GM18858 (cell line): Measurements from ENCODE around the gene TMEM132D.
"Not testable (repeated sequence)": the region's sequence is repeated elsewhere in the genome, so short reads cannot be mapped to it uniquely, and the experiment has no call there.

Experiments
- ATAC-seq: cut with Tn5 transposase; IDR thresholded peaks from one replicate; pipeline ENCODE4 v1.9.1; 2021; ENCODE audit not compliant: unreplicated experiment

The TMEM132D gene

DNA sequence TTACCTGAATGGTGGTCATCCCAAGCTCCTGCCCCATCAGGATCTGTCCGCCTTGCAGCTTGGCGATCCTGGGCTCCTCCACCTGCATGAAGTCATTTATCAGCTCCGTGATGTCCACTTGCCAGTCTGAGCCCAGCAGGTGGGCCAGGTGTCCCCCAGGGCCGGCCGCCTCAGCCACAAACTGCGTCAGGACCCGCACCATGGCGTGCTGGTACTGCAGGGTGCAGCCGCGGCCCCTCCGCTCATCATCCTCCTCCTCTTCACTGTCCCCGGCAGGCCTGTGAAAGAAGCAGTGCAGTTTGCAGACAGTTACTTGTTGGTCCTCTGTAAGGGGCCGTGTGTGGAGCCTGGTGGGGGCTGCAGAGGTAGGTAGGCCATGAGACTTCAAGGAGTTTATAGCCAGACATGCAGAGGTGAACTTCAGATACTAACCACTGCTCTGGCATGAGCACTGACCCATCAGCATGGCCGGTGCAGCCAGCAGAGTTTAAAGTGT lies 822.0 kb downstream of the TMEM132D start:
- ATAC-seq: no peak

DNA sequence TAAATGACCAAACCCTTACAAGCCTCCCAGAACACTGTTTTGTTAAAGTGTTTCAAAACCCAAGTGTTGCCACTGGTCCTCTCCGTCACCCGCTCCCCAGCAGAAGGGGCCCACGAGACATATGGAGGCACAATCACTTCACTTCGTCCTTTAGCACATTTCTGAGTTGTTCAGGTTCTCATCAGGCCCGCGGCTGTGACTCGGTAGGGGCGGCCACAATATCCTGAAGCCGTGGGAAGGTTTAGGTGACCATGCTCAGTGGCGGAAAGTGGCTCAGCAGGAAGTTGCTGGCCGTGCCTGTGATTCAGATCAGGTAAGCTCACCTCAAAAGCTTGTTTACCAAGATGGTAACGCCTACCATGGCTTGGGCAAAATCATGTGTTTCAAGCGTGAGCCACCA lies 823.0 kb downstream of the TMEM132D start:
- ATAC-seq: no peak

DNA sequence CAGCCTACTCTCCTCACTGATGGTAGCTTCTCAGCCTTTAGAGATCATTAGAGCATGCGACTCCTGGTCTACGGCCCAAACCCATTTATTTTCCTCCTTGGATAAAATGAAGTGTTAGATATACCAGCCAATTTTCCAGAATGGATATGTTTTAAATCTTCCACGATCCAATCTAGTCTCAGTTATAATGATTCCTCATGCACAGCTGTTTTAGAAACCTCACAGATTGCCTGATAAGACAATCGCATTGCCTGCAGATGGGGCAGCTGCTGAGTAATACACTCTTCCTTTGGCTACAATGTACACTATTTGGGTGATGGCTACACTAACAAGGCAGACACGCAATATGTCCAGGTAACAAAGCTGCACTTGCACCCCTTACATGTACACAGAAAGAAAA lies 823.4 kb downstream of the TMEM132D start:
- ATAC-seq: no peak

DNA sequence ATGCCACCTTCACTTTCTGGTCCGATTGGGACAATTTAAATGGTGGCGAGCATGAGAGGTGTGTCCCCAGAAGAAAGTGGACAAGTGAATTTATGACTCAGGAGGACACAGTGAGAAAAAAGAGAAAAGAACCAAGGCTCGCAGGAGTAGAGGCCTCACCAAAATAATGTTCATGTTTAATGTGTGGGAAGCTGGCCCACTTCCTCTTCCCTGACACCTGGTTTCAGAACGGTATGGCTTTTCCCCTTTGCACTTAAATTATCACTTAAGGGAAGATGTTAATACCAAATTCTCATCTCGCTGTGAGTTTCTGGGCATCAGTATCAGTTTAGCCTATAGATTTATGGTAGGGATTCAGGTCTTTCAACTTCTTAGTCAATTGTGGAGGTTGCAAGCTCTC lies 824.1 kb downstream of the TMEM132D start:
- ATAC-seq: no peak

GRCh38 chr12:129076441-129077320 lies 827.1 kb downstream of the TMEM132D start:
- ATAC-seq: no peak

DNA sequence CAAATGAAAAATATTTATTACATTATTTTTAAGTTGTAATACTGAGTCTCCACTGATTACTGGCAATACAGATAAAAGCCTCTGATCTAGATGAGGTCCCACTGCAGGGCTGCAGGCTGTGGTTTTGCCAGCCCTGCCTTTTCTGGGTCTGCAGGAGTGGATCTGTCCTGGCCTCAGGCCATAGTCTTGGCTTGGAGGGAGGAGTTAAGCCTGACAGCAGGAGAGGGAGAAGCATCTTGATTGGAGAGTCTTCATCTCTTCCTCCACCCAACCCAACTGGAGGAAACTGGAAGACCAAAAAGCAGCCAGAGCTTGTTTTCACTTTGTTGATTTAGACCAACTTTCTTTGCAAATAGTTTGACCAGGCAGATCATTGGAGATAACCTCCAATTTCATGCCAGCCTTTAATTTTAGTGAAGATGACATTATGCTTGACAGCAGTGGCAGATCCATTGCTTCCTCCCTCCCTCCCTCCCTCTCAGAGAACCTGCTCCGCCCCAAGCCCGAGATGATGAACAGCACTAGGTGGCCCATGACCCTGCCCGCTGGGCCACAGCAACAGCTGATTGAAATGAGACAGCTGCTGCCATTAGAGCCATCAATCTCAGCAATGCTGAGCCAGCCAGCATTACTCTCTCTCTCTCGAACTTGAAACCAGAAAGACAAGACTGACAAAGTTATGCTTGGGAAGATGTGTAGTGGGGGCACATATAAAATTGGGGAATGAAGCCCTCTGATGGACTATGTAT lies 828.2 kb downstream of the TMEM132D start:
- ATAC-seq: no peak

DNA sequence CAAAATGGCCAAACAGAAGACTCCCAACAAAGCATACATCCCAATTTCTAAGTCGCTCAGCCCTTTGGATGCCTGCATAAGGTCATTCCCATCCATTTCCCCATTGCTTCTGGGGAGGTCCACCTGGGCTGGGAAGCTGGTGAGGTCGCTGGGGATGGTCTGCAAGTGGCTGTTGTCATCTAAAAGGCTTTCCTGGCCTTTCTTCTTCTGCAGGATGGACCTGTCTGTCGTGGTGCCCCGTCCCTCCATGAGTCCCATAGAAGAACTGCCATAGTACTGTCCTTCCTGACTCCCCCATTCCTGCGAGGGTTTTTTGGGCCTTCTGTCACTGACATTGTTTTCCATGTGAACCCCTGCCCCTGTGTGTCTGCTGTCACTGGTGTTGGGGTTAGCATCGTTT lies 829.4 kb downstream of the TMEM132D start:
- ATAC-seq: no peak

GRCh38 chr12:129073157-129073915 lies 830.5 kb downstream of the TMEM132D start:
- no peak for ATAC-seq

- ATAC-seq: no peak
Observed at GRCh38 chr12:129071362-129071761, 832.5 kb downstream of the TMEM132D start.

GRCh38 chr12:129069886-129070285 lies 833.9 kb downstream of the TMEM132D start:
- no peak for ATAC-seq

- no peak for ATAC-seq
Observed at GRCh38 chr12:129068684-129069083, 835.1 kb downstream of the TMEM132D start.

- ATAC-seq: no peak
Observed at GRCh38 chr12:129067491-129067890, 836.3 kb downstream of the TMEM132D start.

- no peak for ATAC-seq
Observed at GRCh38 chr12:129064209-129064855, 839.5 kb downstream of the TMEM132D start.

DNA sequence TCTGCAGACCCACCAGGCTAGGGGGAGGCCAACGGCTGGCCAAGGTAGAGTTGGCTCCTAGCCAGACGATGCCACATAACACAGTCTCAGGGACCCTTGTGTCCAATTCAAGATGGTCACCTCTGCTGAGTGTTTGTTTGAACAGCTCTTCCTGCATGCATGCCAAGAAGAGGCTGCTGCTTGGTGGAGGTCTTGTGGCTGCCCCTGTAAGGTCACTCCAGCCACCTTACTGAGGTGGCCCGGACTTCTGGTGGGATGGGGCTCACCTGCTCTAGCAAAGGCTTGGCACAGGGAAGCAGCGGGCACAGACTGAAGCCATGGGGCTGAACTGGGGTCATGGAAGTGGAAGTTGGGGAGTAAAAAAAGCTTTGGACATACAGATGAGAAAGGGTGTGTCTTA lies 840.2 kb downstream of the TMEM132D start:
- no peak for ATAC-seq

DNA sequence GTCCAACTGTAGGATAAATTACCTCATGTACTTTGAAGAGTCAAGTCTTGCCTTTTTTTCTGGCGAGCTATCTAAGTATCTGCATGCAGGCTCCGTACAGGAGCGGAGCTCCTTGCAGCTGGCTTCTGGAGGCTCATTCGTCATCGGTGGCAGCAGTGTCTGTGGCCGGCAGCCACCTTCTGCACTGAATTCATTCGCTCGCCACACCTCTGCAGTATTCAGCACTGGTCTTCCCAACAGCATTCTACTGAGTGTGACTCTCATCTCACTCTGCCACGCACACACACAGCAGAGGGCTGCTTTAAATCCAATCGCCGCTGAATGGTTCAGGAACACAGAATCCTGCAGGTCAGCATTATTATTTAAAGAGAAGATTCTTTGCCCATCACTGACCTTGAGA lies 850.6 kb downstream of the TMEM132D start:
- ATAC-seq: no peak

GRCh38 chr12:129052373-129052772 lies 851.5 kb downstream of the TMEM132D start:
- ATAC-seq: no peak

DNA sequence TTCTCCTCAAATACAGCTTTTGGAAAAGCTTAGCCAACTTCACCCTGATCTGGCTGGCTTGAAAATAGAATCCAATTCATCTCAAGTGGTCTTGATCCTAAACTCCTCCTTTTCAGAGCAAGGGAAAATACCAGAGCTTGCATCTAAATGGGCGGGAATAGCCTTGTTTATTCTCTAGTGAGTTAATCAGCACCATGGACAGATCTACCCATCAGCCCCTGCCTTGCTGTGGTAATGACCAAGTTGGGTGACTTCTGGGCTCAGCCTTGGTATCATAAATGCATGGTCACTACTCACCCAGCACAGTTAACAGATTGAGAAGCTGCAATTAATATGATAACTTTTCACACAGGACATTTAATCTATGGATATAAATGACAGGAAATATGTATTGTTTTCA lies 853.9 kb downstream of the TMEM132D start:
- no peak for ATAC-seq

DNA sequence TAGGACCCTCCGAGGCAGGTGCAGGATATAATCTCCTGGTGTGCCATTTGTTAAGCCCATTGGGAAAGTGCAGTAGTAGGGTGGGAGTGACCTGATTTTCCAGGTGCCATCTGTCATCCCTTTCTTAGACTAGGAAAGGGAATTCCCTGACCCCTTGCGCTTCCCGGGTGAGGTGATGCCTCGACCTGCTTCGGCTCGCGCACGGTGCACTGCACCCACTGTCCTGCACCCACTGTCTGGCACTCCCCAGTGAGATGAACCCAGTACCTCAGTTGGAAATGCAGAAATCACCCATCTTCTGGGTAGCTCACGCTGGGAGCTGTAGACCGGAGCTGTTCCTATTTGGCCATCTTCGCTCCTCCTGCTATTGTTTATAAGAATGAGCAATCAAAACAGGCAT lies 860.5 kb downstream of the TMEM132D start:
- ATAC-seq: not testable (repeated sequence)

DNA sequence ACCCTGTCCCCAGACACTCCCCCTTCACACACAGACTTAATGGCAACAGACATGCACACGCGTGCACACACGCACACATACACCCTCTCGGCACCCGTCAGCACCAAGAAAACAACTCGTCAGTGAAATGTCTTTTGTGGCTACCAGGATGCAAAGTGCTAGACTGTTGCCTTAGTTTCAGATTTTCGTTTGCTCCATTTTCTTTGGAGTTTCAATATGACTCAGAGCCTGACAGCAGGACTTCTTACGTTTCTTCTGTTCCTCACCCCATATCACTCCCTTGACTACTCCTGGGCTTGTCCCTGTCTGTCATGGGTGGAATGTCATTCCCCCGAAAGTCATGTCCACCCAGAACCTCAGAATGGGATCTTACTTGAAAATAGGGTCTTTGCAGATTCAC lies 867.7 kb downstream of the TMEM132D start:
- no peak for ATAC-seq

DNA sequence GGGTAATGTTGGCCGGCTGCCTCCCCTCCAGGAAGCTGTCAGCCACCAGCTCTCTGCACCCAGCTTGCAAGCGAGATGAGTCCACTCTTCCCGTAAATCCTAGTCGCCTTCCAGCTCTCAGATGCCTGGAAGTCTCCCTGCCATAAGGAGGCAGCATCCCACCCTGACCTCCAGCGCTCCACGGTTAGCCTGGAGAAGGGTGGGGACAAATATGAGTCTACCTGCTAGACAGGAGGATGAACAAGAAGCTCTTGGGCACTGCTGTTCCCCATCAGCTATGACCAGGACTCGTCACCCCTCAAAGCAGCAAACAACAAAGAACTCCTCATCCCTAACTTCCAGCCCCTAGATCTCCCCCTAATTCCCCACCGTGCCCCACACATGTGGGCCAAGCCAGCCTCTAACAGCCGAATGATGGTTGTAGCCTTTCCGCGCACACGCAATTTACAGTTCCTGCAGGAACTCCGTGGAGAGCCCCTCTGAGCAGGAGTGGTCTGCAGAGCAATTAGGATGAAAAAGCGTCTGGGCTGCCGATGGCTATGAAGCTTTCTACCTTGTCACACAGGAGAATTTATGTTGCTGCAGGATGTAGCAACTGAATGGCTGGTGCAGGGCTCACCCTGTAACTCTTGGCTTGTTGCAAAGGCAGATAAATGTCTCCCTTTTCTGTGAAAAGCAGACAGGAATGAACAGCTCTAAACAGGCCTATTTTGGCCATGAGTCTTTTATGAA lies 869.1 kb downstream of the TMEM132D start:
- no peak for ATAC-seq
